Karpas-422 (cell line): ENCODE results near the gene ARFGAP2. TPM values are rescaled to one million over a fixed set of nuclear protein-coding genes. Genes with fewer than 3 reads are reported as not detected.

ENCODE experiments used
- DNase-seq: peaks from one replicate; pipeline ENCODE4 v3.0.0-alpha.2; 2015
- H2AFZ ChIP-seq: fragments of 200-600 bp; sonication (generic); 2 replicates; pipeline ENCODE4 v1.6.1; 2014; ENCODE audit warnings: antibody characterized with exemption, low read length, mixed read lengths
- H3K27ac ChIP-seq: fragments of 200-600 bp; sonication (generic); 2 replicates; pipeline ENCODE4 v1.5.1; 2014; ENCODE audit warnings: mild to moderate bottlenecking, low read length, moderate library complexity
- H3K27me3 ChIP-seq: fragments of 200-600 bp; sonication (generic); 2 replicates; pipeline ENCODE4 v1.6.1; 2014; ENCODE audit warnings: low read length, mixed read lengths
- H3K36me3 ChIP-seq: fragments of 200-600 bp; sonication (generic); 2 replicates; pipeline ENCODE4 v1.6.1; 2014; ENCODE audit warnings: low read length, mixed read lengths; ENCODE audit not compliant: insufficient read depth
- H3K4me1 ChIP-seq: fragments of 200-600 bp; sonication (generic); 2 replicates; pipeline ENCODE4 v1.6.1; 2014; ENCODE audit warnings: mild to moderate bottlenecking, low read length, mixed read lengths
- H3K4me2 ChIP-seq: fragments of 200-600 bp; sonication (generic); 2 replicates; pipeline ENCODE4 v1.6.1; 2014; ENCODE audit warnings: low read length, low read depth, mild to moderate bottlenecking; ENCODE audit not compliant: poor library complexity, severe bottlenecking
- H3K4me3 ChIP-seq: fragments of 200-600 bp; sonication (generic); 2 replicates; pipeline ENCODE4 v1.5.1; 2014; ENCODE audit warnings: mild to moderate bottlenecking, antibody characterized with exemption, low read length, mixed read lengths
- H3K79me2 ChIP-seq: fragments of 200-600 bp; sonication (generic); 2 replicates; pipeline ENCODE4 v1.6.1; 2014; ENCODE audit warnings: mild to moderate bottlenecking, low read length, mixed read lengths
- H3K9ac ChIP-seq: fragments of 200-600 bp; sonication (generic); 2 replicates; pipeline ENCODE4 v1.6.0; 2014; ENCODE audit warnings: low read length
- H3K9me2 ChIP-seq: fragments of 200-600 bp; sonication (generic), shearing (Covaris generic); replicated peaks from 2 replicates; pipeline ENCODE4 v1.6.0; 2014; ENCODE audit warnings: mild to moderate bottlenecking, low read length, moderate library complexity; ENCODE audit not compliant: insufficient read depth
- H3K9me3 ChIP-seq: fragments of 300-700, 200-600 bp; sonication (generic); 2 replicates; pipeline ENCODE4 v1.6.1; 2014; ENCODE audit warnings: low read length, mixed read lengths
- H4K20me1 ChIP-seq: fragments of 200-600 bp; sonication (generic); 2 replicates; pipeline ENCODE4 v1.6.1; 2014; ENCODE audit warnings: mild to moderate bottlenecking, antibody characterized with exemption, low read length, low read depth; ENCODE audit not compliant: insufficient read depth
- total RNA-seq: library from RNA; depleted of rRNA; stranded (reverse); fragments of >200 nt; shearing (Covaris generic); gene quantifications from 2 replicates; pipeline ENCODE4 v1.2.3, GENCODE V29; 2014; ENCODE audit warnings: low replicate concordance

The ARFGAP2 gene
- total RNA-seq, 1 experiment from 2014 or later = 68.6 TPM

- Histone ChIP-seq H3K27me3 (no peaks in the 10 kb centered on the region), H4K20me1 (peaks cover 11% of the 10 kb centered on the region), H3K4me1 (peaks cover 22% of the 10 kb centered on the region), H3K9ac (no peak overlapping the region), H3K4me2 (no peak overlapping the region), H2AFZ (no peak overlapping the region), H3K9me3 (no peaks in the 10 kb centered on the region), H3K27ac (no peak overlapping the region), H3K79me2 (peaks cover 20% of the 10 kb centered on the region), H3K9me2 (no peaks in the 10 kb centered on the region), H3K4me3 (no peak overlapping the region), H3K36me3 (peaks cover 6% of the 10 kb centered on the region; the same call in 1 of the 2 replicates)
- peak; percentile 84 for DNase-seq
Observed at GRCh38 chr11:47179655-47179991, 2.9 kb upstream of the ARFGAP2 start.

GRCh38 chr11:47178737-47179654 lies 2.3 kb upstream of the ARFGAP2 start:
- no peak for DNase-seq
- no peaks in the 10 kb centered on the region for H3K9me2 ChIP-seq
- H3K9ac ChIP-seq = no peak overlapping the region
- no peak overlapping the region for H3K27ac ChIP-seq
- no peak overlapping the region for H3K4me3 ChIP-seq
- H3K4me1 ChIP-seq = peaks cover 23% of the 10 kb centered on the region
- no peaks in the 10 kb centered on the region for H3K27me3 ChIP-seq
- peaks cover 8% of the 10 kb centered on the region; the same call in 1 of the 2 replicates for H3K36me3 ChIP-seq
- H3K9me3 ChIP-seq = no peaks in the 10 kb centered on the region
- H4K20me1 ChIP-seq = peaks cover 12% of the 10 kb centered on the region
- H3K79me2 ChIP-seq = peaks cover 24% of the 10 kb centered on the region
- H3K4me2 ChIP-seq = no peak overlapping the region
- no peak overlapping the region for H2AFZ ChIP-seq

- H2AFZ ChIP-seq = no peak overlapping the region
- H3K9ac ChIP-seq = no peak overlapping the region; the same call in 1 of the 2 replicates
- peaks cover 15% of the 10 kb centered on the region; the same call in 1 of the 2 replicates for H3K36me3 ChIP-seq
- H3K4me1 ChIP-seq = peaks cover 23% of the 10 kb centered on the region
- H3K27ac ChIP-seq = no peak overlapping the region
- no peak overlapping the region for H3K4me3 ChIP-seq
- no peak for DNase-seq
- no peaks in the 10 kb centered on the region for H3K9me2 ChIP-seq
- peaks cover 16% of the 10 kb centered on the region for H4K20me1 ChIP-seq
- H3K9me3 ChIP-seq = no peaks in the 10 kb centered on the region
- H3K27me3 ChIP-seq = no peaks in the 10 kb centered on the region
- H3K4me2 ChIP-seq = no peak overlapping the region
- H3K79me2 ChIP-seq = peaks cover 31% of the 10 kb centered on the region
Observed at GRCh38 chr11:47178316-47178715, 1.6 kb upstream of the ARFGAP2 start.

- Histone ChIP-seq H3K27ac (no peak overlapping the region), H3K4me2 (peak overlapping the region; percentile 93), H3K27me3 (no peaks in the 10 kb centered on the region), H3K9me3 (no peaks in the 10 kb centered on the region), H3K4me3 (peak overlapping the region; percentile 87; the same call in 1 of the 2 replicates), H3K79me2 (peaks cover 36% of the 10 kb centered on the region), H3K36me3 (peaks cover 18% of the 10 kb centered on the region; the same call in 1 of the 2 replicates), H3K4me1 (peaks cover 23% of the 10 kb centered on the region), H2AFZ (no peak overlapping the region; the same call in 1 of the 2 replicates), H3K9ac (peak overlapping the region; percentile 99), H3K9me2 (no peaks in the 10 kb centered on the region), H4K20me1 (peaks cover 16% of the 10 kb centered on the region)
- no peak for DNase-seq
Observed at GRCh38 chr11:47177846-47178245, 1.2 kb upstream of the ARFGAP2 start.

GRCh38 chr11:47177229-47177845 lies 658 bp upstream of the ARFGAP2 start:
- no peaks in the 10 kb centered on the region for H3K9me2 ChIP-seq
- H3K36me3 ChIP-seq = peaks cover 23% of the 10 kb centered on the region; the same call in 1 of the 2 replicates
- DNase-seq = peak; percentile 89
- peak overlapping the region; percentile 88 for H2AFZ ChIP-seq
- H3K4me2 ChIP-seq = peak overlapping the region; percentile 93
- H4K20me1 ChIP-seq = peaks cover 16% of the 10 kb centered on the region
- no peaks in the 10 kb centered on the region for H3K27me3 ChIP-seq
- H3K9me3 ChIP-seq = no peaks in the 10 kb centered on the region
- H3K27ac ChIP-seq = peak overlapping the region; percentile 78
- peaks cover 41% of the 10 kb centered on the region for H3K79me2 ChIP-seq
- peaks cover 23% of the 10 kb centered on the region for H3K4me1 ChIP-seq
- peak overlapping the region; percentile 87 for H3K4me3 ChIP-seq
- peak overlapping the region; percentile 99 for H3K9ac ChIP-seq

DNA sequence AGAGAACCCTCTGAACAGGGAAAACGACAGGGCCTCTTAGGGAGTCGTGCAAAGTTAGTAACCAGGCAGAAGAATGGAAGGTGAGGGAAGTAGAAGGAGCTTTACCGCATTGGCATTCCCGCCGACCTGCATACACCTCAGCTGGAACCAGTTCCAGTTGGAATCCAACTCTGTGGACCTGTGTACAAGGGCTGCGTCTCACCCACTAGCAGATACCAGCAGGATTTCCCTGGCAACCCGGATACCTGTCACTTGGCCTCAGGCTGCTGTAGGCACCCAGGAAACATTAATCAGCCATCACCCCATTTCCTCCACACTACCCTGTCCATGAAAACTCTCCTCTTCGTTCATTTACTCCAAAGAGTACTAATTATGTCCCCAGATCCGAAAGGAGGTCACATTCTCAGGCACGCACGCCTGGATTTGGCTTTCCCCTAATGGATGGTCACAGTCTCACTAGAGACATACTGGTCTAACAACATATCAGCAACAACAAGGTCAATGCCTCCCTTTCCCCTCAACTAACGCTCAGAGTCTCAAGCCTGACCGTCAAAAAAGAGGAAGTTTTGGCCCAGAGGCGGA lies 842 bp downstream of the ARFGAP2 start:
- no peak overlapping the region for H2AFZ ChIP-seq
- H4K20me1 ChIP-seq = peaks cover 20% of the 10 kb centered on the region
- H3K9ac ChIP-seq = peak overlapping the region; percentile 99
- peak overlapping the region; percentile 87 for H3K27ac ChIP-seq
- peak overlapping the region; percentile 87 for H3K4me3 ChIP-seq
- H3K27me3 ChIP-seq = no peaks in the 10 kb centered on the region
- H3K36me3 ChIP-seq = peaks cover 29% of the 10 kb centered on the region; the same call in 1 of the 2 replicates
- DNase-seq = peak; percentile 91
- peaks cover 23% of the 10 kb centered on the region for H3K4me1 ChIP-seq
- peak overlapping the region; percentile 86 for H3K4me2 ChIP-seq
- H3K79me2 ChIP-seq = peaks cover 55% of the 10 kb centered on the region
- H3K9me2 ChIP-seq = no peaks in the 10 kb centered on the region
- no peaks in the 10 kb centered on the region for H3K9me3 ChIP-seq

- Histone ChIP-seq H3K9me2 (no peaks in the 10 kb centered on the region), H3K27ac (no peak overlapping the region), H3K9me3 (no peaks in the 10 kb centered on the region), H3K36me3 (peaks cover 30% of the 10 kb centered on the region; the same call in 1 of the 2 replicates), H3K4me3 (no peak overlapping the region), H3K4me2 (no peak overlapping the region), H4K20me1 (peaks cover 20% of the 10 kb centered on the region), H2AFZ (no peak overlapping the region), H3K79me2 (peaks cover 68% of the 10 kb centered on the region), H3K9ac (no peak overlapping the region), H3K4me1 (peaks cover 20% of the 10 kb centered on the region), H3K27me3 (no peaks in the 10 kb centered on the region)
- DNase-seq = no peak
Observed at GRCh38 chr11:47172740-47173336, 3.8 kb downstream of the ARFGAP2 start.
